Loucy (cell line): ENCODE measurements around the gene KCNH8.

Source experiments
- CTCF ChIP-seq: fragments of 200-600 bp; sonication (generic); conservative IDR thresholded peaks from 2 replicates; pipeline ENCODE4 v1.5.1; 2014; ENCODE audit warnings: mild to moderate bottlenecking, antibody characterized with exemption, low read length
- EZH2phosphoT487 ChIP-seq: fragments of 200-600 bp; IDR thresholded peaks from 2 replicates; pipeline ENCODE4 v1.6.1; 2018; ENCODE audit warnings: antibody characterized with exemption, mild to moderate bottlenecking, moderate library complexity, borderline replicate concordance

GRCh38 chr3:19399356-19399755 is 251.0 kb downstream of the KCNH8 start:
- TF ChIP-seq CTCF: no peak
- no peak for TF ChIP-seq EZH2phosphoT487
